HG03139 (cell line): ENCODE results near the gene TSSK6.
A peak's percentile ranks its signal among the peaks of the same experiment; 100 is the strongest.
"Not testable (repeated sequence)": the region's sequence is repeated elsewhere in the genome, so short reads cannot be mapped to it uniquely, and the experiment has no call there.

ENCODE experiments used
- ATAC-seq: cut with Tn5 transposase; IDR thresholded peaks from one replicate; pipeline ENCODE4 v1.9.1; 2021; ENCODE audit not compliant: unreplicated experiment

Gene TSSK6

DNA sequence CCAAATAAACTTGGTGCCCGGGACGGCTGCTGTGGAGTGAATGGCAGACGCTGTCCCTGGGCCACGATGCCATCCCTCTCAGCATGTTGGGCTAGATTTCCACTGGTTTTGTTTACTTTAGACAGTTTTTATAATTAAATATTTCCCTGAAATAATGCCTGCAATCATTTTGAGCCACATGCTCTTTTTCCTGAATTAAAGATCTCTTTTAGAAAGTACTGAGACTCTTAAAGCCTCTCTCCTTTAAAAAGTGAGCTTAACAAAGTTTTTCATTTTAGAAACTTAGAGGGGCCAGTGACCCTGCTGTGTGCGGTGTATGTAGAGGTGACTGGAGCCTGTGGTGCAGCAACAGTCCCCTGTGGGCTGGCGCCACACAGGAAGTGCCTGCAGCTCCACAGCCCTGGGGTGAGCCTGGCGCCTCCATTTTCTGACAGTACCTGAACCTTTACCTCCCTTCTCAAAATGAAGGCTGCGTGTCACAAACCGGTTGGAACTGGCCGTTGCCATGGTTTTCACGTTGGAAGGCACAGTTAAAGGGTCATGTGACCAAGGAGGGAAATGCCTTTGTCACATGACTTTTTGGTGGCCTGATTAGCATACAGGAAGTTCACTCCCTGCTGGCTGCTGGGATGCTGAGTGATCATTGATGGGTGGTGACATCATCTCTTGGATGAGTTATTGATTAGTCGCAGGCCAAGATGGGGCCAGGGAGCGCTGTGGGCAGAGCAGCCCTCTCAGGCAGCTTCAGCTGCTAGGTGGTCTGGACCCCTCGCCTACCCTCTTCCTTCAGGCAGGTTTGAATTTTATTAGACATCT is 26.3 kb downstream of the TSSK6 start:
- peak; percentile 58 for ATAC-seq

DNA sequence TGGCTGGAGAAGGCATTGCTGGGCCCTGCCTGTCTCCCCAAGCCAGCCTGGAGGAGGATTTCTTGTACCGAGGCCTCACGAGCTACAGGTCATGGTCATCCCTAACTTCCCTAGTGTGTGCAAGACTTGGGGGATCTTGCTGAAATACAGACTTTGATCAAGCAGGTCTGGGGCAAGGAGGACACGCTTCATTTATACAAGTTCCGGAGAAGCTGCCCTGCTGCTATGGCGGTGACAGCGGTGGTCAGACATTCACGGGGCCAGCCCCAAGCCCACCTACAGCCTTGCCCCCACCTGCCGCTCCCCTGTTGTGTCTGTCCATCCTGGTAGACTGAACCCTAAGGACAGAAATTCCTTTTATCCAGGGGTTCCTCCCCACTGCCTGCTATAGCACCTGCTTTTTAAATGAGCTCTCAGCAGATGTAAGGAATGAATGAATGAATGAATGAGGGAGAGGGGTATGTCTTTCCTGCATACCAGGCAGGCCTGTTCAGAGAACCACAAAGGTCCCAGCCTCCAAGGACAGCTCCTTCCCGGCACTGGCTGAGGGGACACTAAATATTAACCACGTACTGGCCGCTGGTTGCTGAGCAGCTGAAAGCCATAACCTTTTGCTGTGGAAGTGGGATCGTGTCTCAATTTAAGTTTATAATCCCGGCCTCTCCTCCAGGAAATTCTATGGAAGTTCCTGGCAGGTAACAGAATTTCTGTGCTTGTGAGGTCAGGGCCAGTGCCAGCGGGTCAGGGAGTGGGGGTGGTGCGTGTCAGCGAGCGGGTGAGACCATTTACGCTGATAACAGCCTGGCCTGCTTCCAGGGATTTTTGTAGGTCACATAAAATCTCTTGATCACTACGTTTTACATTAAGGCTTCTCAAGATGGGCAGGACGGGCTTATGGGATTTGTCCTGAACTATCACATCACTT is 27.1 kb downstream of the TSSK6 start:
- no peak for ATAC-seq

DNA sequence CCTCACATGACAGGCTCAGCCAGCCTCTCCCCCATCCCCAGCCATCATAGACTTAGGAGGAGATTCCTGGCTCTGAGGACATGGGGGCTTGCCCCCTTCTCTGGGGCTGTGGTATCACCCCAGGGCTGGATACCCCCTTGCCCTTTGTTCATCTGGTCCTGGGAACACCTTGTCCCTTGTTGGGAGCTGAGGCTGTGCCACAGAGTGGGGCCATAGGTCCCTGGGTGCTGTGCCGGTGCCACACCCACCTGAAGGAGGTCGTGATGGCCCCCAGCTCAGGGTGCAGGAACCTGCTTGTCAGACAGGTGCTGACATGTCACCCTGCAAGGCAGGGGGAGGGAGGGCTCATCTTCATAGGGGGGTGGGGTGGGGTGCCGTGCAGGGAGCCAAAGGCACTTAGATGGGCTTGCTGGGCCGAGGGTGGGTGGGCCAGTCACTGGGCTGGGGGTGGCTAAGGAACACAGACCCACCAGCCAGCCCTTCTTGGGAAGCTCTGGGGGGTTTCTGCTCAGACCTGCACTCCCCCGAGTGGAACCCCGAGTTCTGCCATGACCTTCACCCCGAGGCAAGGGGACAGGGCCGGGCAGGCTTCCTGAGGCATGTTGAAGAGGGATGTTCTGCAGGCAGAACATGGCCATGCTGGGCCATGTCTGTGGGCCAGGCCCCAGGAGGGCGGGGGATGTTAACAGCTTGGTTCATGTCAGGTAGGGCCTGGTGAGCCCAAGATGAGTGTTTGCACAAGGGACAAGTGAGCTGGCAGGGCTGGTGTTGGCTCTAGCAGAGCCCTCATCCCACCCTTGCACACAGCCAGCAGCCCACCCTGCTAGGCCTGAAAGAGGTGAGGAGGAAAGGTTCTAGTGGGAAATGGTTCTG is 28.0 kb downstream of the TSSK6 start:
- no peak for ATAC-seq

DNA sequence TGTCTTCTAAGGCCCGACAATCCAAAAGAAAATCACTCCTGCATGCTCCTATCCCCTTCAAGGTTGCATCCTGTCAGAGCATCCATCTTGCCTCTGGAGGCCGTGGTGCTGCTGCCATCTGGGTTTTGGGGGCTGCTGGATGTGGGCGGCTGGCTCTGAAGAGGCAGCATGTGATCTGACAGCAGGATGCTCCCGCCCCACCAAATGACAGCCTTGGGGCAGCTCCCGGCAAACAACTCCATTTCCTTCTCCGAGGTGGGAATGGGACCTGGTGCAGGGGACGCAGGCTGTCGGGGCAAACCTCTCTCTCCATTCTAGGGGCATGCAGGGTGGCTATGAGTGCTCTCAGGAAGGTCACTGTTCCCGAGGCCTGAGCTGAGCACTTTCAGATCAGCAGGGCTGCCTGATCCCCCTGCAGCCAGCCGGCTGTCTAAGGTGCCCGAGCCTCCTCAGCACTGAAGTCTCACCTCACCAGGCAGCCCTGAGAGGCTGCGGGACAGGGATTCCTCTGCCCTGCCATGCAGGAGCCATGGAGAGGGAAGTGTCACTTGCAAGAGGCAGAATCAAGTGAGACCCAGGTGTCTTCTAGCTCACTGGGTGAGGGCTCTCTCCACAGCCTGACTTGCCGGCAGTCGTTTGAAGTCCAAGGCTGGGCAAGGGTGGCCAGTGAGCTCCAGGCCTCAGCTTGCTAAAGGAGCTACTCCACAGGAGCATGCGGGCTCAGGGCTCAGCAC is 28.8 kb downstream of the TSSK6 start:
- ATAC-seq, result no peak

DNA sequence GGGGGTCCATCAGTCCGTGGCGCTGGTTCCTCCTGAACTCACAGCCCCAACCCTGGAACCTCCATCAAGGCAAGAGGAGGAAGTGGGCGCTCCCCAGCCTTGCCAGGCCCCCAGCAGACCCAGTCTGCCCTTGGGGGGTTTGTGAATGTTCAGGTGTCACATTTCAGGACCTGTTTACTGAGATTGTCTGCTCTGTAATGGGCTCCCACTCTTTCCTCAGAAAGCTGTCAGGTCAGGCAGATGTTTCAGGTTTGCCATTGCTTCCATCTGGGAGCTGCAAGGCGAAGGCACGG is 29.4 kb downstream of the TSSK6 start:
- ATAC-seq, result no peak

DNA sequence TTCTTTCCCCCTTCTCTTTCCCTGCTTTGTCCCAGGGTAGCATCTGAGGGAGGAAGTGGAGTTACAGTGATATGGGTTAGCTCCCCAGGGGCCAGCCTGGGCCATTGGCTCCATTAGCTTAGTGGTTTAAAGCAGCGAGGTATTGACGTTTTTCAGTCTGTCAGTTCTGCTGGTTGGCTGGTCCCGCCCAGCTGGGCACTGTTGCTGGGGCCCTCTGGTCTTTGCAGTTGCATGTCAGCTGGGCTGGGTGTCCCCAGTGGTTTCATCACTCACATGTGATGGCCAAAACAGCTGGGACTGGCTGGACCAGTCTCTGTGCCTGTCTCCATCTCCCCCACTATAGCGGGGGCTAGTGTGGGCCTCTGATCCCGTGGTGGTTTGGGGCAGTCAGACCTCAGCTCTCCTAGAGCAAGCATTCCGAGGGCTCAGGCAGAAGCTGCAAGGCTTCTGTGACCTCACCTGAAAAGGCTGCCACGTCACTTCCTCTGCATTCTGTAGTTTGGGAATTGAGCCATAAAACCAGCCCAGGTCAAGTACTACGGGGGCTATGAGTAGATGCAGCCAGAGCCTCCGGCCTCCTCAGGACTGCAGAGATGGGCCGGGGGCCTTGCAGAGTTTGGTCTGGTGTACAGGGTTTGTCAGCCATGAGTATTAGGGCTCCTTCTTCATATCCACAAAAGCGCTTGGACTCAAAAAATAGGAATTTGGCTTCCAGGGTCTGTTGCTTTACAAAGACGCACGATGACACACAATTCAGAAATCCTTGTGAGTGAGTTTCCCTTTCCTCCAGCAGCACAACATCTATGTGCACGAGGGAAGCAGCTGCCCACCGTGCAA is 30.0 kb downstream of the TSSK6 start:
- no peak for ATAC-seq

DNA sequence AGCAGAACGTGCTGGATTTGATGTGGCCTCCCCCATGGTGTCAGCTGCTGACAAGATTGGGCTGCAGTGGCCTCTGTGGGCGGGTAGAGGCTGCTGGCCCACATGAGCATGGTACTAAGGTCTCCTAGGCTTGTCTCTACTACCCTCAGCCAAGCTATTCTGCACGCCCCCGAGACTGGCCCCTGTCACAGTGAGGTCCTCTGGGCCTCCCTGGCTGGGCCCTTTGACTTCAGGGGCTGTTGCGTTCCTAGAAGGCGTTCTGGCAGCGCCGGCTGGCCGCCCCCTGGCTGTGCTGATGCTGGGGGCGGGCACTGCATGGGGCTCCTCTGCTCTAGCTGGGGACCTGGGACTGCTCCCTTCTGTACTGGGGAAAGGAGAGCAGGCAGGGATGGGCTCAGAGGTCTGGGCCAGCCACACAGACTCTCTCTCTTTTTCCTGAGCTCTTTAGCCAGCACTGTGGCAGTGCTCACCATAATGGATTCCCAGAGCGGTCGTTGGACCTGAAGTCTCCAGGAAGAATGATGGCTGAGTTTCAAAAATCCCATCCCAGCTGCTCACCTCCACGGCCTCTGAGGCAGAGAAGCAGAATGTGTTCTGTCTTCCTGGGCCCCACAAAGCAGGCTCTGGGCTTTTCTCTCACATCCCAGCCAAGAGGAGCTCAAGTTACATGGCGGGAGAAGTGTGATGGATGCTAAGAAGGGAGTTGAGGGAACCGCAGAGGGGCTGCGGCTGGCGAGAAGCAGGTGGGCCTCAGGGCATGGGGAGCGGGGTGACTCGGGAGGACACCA is 32.3 kb downstream of the TSSK6 start:
- no peak for ATAC-seq

DNA sequence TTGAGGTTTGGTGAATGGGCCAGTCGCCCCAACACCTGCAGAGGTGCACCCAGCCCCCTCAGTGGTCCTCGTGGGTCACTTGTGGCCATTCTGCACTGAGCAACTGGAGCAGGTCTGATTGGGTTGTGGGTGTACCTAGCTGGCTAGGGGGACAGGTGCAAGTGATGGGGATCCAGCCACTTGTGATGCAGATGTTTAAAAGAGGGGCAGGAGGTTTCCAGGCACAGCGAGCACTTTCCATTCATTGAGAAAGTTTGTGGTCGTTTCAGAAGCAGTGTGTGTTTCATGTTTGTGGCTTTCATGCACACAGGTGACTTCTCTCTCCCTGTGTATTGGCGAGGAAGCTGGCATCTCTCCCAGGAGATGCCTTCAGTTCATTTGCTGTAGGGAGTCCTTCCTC is 34.7 kb downstream of the TSSK6 start:
- no peak for ATAC-seq

DNA sequence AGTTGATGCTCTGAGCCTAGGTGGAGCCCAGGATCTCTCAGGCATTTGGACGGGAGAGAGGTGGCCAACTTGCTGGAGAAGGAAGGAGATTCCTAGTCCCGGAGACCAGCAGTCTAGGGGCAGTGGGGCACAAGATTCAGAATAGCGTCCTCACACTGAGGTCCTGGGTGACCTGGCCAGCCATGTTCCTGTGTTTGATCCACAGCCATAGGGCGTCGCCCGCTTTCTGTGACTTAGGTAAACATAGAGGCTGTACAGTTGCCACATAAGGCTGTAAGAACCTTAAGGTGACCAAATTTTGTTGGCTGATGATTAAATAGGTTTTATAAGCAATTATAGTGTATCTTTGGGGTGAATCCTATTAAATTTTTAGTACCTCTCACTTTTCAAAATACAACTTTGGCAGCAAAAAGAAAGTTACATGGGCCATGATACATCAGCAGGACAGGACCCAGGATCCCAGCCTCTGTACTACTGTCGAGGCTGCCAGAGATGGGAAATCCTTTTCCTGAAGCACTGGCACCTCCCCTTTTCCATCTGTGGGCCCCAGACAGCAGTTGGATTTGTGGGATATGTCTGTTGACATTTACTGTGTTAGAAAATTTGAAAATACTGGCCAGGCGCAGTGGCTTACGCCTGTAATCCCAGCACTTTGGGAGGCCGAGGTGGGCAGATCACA is 37.5 kb downstream of the TSSK6 start:
- no peak for ATAC-seq

DNA sequence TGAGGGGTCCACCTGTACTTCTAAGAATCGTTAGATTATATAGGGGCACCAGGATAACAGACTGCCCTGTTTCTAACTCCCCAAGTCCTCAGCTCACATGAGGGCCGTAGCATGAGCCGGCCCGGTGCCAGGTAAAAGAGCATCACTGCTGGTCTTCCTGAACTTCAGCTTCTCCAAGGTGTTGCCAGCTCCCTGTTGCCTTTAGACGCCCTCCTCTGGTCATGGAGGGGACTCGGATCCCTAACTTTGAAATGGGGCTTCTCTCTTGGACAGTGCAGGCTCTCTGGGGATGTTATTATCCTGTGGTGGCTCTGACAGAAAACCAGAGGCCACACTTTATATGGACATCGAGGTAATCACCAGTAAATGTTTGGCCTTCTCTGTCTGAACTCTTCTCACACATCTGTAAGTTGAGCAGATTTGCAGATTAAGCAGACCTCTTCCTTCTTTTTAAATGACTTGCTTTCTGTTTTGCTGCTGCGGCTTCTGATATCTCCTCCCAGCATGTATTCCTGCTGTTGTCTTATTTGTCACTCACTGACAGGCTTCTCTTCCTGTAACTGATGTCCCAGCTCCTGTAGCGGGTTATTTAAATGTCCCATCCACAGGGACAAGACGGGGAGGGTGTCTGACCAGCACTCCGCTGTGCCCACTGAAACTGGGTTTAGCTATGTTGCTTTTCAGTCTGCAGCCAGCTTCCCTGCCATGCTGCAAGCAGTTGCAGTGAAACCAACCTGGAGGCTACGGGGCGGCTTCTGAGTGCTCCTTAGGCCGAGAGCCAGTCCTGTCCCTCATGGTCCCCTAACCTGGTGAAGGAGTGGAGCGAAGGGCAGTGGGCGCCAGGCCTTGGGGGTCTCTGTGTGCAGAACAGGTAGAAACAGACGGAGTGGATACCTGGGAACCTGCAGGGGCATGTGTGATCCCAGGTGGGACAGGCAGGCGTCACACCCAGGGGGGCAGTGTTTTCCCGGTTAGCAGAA is 39.2 kb downstream of the TSSK6 start:
- no peak for ATAC-seq

DNA sequence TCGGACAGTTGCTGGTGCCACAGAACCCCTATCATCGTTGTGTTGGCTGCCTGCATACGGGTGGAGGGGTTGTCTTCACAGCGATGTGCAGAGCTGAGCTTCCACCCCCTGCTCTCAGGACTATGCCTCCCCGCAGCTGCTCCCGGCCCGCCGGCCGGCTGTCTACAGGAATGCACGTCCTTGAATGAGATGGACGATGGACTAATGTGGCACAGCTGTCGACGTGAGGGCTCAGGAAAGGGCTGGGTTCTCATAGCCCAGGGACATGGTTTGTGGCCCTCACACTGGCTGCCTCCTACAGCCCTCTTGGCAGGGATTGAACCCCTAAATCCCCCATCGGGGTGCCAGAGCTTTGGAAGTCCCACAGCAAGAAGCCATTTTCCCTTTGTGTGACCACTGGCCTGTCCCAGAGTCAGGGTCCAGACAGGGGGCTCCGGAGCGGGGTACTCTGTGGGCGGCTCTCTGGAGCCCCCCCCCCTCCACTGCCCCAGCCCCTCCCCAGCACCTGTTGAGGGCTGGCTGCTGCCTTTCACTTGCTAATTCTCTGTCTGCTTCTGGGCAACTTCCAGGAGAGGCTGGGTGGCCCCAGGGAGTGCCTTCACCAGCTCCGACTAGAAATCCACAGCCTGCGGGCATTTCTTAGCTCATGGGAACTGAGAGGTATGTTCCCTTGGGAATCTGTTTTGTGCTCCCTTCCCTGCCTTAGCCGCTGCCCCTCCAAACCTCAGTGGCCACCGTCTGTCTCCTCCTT is 40.2 kb downstream of the TSSK6 start:
- no peak for ATAC-seq

DNA sequence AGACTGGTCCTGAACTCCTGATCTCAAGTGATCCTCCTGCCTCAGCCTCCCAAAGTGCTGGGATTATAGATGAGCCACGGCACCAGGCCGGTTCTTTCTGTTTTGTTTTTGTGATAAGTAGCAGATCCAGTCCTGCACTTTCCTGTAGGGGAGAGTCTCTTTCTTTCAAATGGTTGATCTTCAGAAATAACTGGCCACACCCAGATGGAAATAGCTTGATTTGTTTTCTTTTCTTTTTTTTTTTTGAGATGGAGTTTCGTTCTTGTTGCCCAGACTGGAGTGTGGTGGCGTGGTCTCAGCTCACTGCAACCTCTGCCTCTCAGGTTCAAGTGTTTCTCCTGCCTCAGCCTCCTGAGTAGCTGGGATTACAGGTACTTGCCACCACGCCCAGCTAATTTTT is 43.2 kb downstream of the TSSK6 start:
- ATAC-seq, result not testable (repeated sequence)

DNA sequence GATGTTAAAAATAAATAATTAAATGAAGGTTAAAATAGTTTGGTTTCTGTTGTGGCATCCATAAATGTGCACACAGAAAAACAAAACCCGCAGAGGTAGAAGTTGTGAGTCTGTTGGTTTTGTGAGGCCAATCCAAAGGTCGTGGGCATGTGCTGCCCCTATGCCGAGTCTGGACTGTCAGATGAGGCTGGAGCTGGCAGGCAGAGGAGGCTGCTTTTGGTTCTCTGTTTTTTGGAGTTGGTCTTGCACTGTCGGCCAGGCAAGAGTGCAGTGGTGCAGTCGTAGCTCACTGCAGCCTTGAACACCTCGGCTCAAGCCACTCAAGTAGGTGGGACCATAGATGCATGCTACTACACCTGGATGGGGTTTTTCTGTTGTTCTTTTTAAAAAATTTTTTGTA is 43.7 kb downstream of the TSSK6 start:
- no peak for ATAC-seq

DNA sequence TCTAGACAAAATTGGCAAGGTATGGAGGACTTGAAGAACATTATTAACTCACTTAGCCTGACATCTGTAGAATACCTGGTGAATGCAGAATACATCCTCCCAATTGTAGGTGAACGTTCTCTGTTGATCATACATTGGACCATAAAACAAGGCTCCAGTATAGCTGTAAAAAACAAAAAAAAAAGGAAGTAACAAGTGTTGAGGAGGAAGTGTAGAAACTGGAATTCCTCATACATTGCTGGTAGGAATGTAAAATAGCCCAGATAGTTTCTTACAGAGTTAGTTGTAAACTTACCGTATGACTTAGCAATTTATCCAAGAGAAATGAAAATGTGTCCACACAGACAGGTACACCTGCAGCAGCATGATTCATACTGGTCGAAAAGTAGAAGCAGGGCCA is 44.8 kb downstream of the TSSK6 start:
- no peak for ATAC-seq

DNA sequence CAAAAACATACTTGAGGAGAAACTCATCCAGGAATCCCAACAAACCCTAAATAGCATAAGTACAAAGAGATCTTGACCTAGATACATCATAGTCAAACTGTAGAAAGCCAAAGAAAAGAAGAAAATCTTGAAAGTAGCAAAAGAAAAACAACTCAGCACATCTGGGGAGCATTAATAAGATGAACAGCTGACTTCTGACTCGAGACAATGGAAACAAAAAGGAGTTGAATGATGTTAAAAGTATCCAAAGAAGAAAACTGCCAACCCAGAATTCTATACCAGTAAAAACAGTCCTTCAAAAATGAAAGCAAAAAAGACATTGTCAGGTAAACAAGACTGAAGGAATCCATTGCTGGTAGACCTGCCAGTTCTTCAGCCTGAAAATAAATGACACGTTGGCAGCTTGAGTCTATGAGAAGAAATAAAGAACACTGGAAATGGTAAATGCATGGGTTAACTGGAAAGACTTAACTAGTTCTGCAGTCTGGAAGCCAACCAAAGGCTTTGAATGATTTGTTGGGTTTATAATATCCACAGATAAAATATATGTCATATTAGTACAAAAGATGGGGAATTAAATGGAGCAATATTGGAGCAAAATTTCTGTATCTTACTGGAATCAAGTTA is 46.8 kb downstream of the TSSK6 start:
- no peak for ATAC-seq

DNA sequence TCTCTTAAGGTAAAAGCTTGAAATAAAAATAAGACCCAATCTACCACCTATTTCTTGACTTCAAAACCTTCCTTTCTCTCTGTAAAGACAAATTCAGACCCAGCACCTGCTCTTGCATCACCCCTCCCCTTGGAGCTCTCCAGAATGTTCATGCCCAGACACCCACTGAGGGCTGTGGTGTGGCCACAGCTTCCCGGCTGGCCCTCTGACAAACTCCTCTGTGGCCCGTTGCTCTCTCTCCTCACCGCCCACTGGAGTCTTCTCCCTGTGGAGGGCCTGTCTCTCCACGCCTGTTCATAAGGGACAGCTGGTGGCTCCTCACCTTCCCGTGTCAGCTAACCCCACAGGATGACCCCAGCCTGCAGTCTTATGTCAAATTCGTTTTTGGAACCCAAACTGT is 49.1 kb downstream of the TSSK6 start:
- no peak for ATAC-seq
